ENCODE measurements around the gene PRPSAP2. TPM values are rescaled to one million over a fixed set of nuclear protein-coding genes. Genes with fewer than 3 reads are reported as not detected.

The PRPSAP2 gene
- total RNA-seq, 2 donors from 2014 or later = 19.5 to 23.2 TPM

DNA sequence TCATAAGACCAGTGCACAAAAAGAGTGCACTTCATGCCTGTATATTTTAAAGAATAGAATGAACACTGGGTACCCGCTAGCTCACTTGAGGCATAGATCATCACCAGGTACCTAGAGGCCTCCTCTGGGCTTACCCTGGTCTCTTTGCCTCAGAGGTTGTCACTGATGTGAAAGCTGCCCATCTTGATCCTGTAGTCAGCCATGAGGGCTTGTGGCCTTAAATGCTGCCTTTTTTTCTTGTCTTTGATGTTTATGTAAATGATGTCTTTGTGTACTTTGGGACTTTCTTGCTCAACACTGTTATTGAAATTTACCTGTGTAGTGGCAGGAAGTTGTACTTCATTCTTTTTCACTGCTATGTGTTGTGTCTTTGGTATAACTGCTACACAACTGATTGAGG is 67.3 kb downstream of the PRPSAP2 start:
- TF ChIP-seq, protein P1, sequence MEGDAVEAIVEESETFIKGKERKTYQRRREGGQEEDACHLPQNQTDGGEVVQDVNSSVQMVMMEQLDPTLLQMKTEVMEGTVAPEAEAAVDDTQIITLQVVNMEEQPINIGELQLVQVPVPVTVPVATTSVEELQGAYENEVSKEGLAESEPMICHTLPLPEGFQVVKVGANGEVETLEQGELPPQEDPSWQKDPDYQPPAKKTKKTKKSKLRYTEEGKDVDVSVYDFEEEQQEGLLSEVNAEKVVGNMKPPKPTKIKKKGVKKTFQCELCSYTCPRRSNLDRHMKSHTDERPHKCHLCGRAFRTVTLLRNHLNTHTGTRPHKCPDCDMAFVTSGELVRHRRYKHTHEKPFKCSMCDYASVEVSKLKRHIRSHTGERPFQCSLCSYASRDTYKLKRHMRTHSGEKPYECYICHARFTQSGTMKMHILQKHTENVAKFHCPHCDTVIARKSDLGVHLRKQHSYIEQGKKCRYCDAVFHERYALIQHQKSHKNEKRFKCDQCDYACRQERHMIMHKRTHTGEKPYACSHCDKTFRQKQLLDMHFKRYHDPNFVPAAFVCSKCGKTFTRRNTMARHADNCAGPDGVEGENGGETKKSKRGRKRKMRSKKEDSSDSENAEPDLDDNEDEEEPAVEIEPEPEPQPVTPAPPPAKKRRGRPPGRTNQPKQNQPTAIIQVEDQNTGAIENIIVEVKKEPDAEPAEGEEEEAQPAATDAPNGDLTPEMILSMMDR (IDR thresholded peaks at IDR 0.05) = no peak
- Histone ChIP-seq H3K4me1 (peaks cover 0 to 16% of the 10 kb centered on the region in 2 donors), H3K27ac (no peak overlapping the region), H3K4me3 (no peak overlapping the region), H3K36me3 (peaks cover 15% of the 10 kb centered on the region), H3K27me3 (no peaks in the 10 kb centered on the region), H3K9me3 (no peaks in the 10 kb centered on the region)
- no peak for DNase-seq (ENCODE audit: low spot score)

DNA sequence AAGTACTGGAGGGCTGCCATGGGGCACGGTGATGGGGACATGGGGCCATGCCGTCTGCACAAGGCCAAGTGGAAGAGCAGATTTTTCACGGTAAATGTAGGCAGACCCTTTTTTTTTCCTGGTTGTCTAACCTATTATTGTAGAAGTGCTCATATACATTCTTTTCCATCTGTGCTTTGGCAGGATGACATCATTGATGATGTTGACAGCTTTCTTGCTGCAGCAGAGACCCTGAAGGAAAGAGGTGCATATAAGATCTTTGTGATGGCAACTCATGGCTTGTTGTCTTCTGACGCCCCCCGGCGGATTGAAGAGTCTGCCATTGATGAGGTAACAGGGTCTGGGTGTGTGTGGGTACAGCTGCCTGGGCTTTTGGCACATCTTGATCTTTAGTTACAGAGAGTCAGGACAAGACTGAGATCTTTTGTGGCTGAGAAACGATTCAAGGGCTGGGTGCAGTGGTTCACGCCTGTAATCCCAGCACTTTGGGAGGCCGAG is 70.7 kb downstream of the PRPSAP2 start:
- H3K36me3 ChIP-seq = peaks cover 27% of the 10 kb centered on the region
- no peak overlapping the region for H3K4me3 ChIP-seq
- H3K4me1 ChIP-seq = no peaks in the 10 kb centered on the region
- H3K27ac ChIP-seq = no peak overlapping the region
- TF ChIP-seq, protein P1 (IDR thresholded peaks at IDR 0.05) = no peak
- no peaks in the 10 kb centered on the region for H3K9me3 ChIP-seq
- no peaks in the 10 kb centered on the region for H3K27me3 ChIP-seq
- no peak for DNase-seq (ENCODE audit: low spot score)

DNA sequence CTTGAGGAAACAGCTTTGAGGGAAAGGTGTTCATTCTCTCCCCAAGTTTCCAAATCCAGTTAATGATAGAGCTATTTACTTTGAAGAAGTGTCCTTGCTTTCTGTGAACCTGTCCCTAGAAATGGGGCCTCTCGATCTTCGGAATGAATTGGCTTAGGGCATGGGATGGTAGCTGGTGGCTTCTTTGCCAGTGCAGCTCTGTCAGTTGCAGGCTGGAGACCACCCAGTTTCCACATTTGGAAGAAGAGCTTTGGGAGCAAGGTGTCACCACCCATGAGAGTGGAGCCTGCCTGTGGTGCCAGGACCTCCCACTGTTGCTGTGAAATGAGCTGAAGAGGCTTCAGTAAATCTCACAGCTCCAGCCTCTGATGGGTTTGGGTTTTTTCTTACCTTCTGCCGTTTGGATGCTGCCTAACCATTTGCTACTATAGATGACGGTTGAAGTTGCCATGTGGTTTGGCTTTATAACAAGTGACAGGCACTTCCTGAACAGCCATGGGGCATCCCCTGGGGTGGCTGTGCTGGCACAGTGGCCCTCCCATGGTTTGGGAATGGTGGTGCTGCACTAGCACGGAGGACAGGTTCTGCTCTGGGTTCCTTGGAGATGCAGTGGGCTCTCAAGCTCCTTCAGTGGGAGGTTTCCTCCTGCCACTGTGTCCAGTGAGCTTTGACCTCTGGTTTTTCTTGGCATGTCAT is 74.6 kb downstream of the PRPSAP2 start:
- TF ChIP-seq, protein P1 (IDR thresholded peaks at IDR 0.05) = no peak
- Histone ChIP-seq H3K36me3 (peaks cover 27% of the 10 kb centered on the region), H3K4me3 (no peak overlapping the region), H3K4me1 (no peaks in the 10 kb centered on the region), H3K27ac (no peak overlapping the region), H3K27me3 (no peaks in the 10 kb centered on the region), H3K9me3 (no peaks in the 10 kb centered on the region)
- DNase-seq (ENCODE audit: low spot score) = no peak

DNA sequence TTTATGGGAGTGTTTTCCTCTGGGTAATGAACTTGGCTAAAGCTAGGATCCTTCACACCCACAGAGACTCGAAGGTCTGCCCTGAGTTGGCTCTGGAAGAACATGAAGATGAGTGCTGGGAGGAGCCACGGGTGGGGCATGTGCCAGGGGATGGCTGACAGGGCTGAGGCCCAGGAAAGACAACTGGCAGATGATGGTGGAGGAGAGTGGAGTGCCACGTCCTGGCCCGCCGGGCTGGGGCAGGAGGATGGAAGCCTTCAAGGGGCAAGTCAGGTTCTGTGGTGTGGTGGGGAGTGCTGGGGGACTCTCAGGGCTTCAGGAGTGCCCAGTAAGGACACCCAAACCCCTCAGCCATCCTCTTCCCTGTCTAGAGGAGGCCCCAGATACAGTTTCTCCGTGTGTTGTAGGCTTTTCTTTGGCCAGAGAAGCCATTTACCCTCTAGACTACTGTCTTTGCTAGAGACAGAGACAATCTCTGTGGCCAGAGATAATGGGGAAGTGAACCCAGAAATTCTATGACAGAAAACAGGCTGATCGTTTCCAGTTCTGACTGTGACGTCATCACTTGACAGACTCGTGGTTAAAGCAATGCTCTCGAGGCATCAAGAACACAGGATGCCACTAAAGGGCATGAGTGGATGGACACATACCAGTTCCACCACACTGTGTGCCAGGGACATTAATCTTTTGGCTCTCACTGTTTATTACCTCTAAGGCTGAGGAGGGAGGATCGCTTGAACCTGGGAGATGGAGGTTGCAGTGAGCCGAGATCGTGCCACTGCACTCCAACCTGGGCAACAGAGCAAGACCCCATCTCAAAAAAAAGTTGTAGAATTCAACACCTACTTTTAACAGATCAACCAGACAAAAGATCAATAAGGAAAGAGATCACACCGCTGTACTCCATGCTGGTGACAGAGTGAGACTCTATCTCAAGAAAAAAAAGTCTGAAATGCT is 75.4 kb downstream of the PRPSAP2 start:
- Histone ChIP-seq H3K36me3 (peaks cover 27% of the 10 kb centered on the region), H3K27me3 (no peaks in the 10 kb centered on the region), H3K9me3 (no peaks in the 10 kb centered on the region), H3K27ac (no peak overlapping the region), H3K4me1 (no peaks in the 10 kb centered on the region), H3K4me3 (no peak overlapping the region)
- no peak for DNase-seq (ENCODE audit: low spot score)
- TF ChIP-seq, protein P1 (IDR thresholded peaks at IDR 0.05) = no peak

DNA sequence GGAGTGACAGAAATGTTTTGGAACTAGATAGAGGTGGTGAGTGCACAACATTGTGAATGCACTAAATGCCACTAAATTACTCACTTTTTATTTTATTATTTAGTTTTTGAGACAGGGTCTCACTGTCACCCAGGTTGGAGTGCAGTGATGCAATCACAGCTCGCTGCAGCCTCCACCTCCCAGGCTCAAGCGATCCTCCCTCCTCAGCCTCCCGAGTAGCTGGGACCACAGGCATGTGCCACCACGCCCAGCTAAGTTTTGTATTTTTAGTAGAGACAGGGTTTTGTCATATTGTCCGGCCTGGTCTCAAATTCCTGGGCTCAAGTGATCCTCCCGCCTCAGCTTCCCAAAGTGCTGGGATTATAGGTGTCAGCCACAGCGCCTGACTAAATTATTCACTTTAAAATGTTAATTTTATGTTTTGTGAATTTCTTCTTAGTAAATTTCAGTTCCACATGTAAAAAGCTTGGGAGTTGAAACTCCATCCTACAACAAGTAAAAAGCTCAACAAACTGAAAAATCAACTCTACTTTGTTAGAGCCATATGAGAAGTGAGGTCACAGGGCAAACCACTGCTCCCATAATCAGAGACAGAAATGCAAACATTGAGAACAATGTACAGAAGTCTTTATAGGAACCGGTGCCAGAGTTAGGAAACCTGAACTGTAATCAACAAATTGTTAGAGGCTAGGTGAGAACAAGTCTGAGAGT is 80.2 kb downstream of the PRPSAP2 start:
- Histone ChIP-seq H3K27ac (no peak overlapping the region), H3K4me3 (no peak overlapping the region), H3K4me1 (no peaks in the 10 kb centered on the region), H3K9me3 (no peaks in the 10 kb centered on the region), H3K27me3 (no peaks in the 10 kb centered on the region), H3K36me3 (no peaks in the 10 kb centered on the region)
- DNase-seq (ENCODE audit: low spot score) = no peak
- TF ChIP-seq, protein P1 (IDR thresholded peaks at IDR 0.05) = no peak

Measured in right atrium auricular region (tissue), 2 donors.